ENCODE data around the gene NEDD8. TPM values are rescaled to one million over a fixed set of nuclear protein-coding genes. Genes with fewer than 3 reads are reported as not detected.
"Not testable (repeated sequence)": the region's sequence is repeated elsewhere in the genome, so short reads cannot be mapped to it uniquely, and the experiment has no call there.

The NEDD8 gene
- total RNA-seq, 1 donor from 2014 or later = 77.0 TPM

GRCh38 chr14:24247422-24247821 lies 15.3 kb upstream of the NEDD8 start:
- no peak for DNase-seq

- DNase-seq = no peak
Observed at GRCh38 chr14:24246765-24247212, 14.6 kb upstream of the NEDD8 start.

GRCh38 chr14:24245350-24245749 lies 13.2 kb upstream of the NEDD8 start:
- not testable (repeated sequence) for DNase-seq

- no peak for DNase-seq
Observed at GRCh38 chr14:24243336-24243836, 11.2 kb upstream of the NEDD8 start.

- peak; percentile 97 for DNase-seq
Observed at GRCh38 chr14:24241829-24242443, 9.8 kb upstream of the NEDD8 start.

GRCh38 chr14:24240110-24240918 lies 8.1 kb upstream of the NEDD8 start:
- no peak for DNase-seq

- no peak for DNase-seq
Observed at GRCh38 chr14:24238527-24239037, 6.4 kb upstream of the NEDD8 start.

- no peak for DNase-seq
Observed at GRCh38 chr14:24238123-24238522, 6.0 kb upstream of the NEDD8 start.

- DNase-seq = no peak
Observed at GRCh38 chr14:24237463-24237955, 5.3 kb upstream of the NEDD8 start.

GRCh38 chr14:24236689-24237462 lies 4.7 kb upstream of the NEDD8 start:
- no peak for DNase-seq

- DNase-seq = no peak
Observed at GRCh38 chr14:24235804-24236688, 3.9 kb upstream of the NEDD8 start.

- no peak for DNase-seq
Observed at GRCh38 chr14:24234095-24235005, 2.2 kb upstream of the NEDD8 start.

GRCh38 chr14:24233538-24233866 lies 1.3 kb upstream of the NEDD8 start:
- no peak for DNase-seq

- DNase-seq = peak; percentile 22
Observed at GRCh38 chr14:24232645-24233537, 724 bp upstream of the NEDD8 start, which contains the start of gene GMPR2. TSS of gene GMPR2 (plus strand) at chr14:24232929. CDS start at chr14:24233254, 325 bp downstream.

GRCh38 chr14:24231263-24232120 lies 675 bp downstream of the NEDD8 start:
- no peak for DNase-seq

GRCh38 chr14:24228902-24229301 lies 3.3 kb downstream of the NEDD8 start:
- DNase-seq = no peak

- DNase-seq = no peak
Observed at GRCh38 chr14:24226473-24226872, 5.7 kb downstream of the NEDD8 start.

- DNase-seq = no peak
Observed at GRCh38 chr14:24224618-24225071, 7.5 kb downstream of the NEDD8 start.
